OCI-LY3 (cell line): ENCODE results near the gene REEP5.

Experiments used
- H2AFZ ChIP-seq: fragments of 200-600, 300-600 bp; shearing (Covaris generic); 2 replicates; pipeline ENCODE4 v1.6.0; 2014; ENCODE audit warnings: antibody characterized with exemption, low read depth, low read length
- H3K27ac ChIP-seq: fragments of 200-600, 300-600 bp; sonication (generic); 2 replicates; pipeline ENCODE4 v1.5.1; 2014; ENCODE audit warnings: mild to moderate bottlenecking, low read length, moderate library complexity, mixed read lengths
- H3K27me3 ChIP-seq: fragments of 200-600, 300-600 bp; sonication (generic); 2 replicates; pipeline ENCODE4 v1.6.1; 2014; ENCODE audit warnings: low read depth, low read length, mixed read lengths
- H3K36me3 ChIP-seq: fragments of 200-600, 300-600 bp; sonication (generic); replicated peaks from 2 replicates; pipeline ENCODE3; 2014; ENCODE audit warnings: low read depth, low read length, mixed read lengths
- H3K4me1 ChIP-seq: fragments of 300-600, 200-600 bp; sonication (generic); 2 replicates; pipeline ENCODE4 v1.6.1; 2014; ENCODE audit warnings: low read length, mixed read lengths
- H3K4me2 ChIP-seq: fragments of 200-600, 300-600 bp; sonication (generic); 2 replicates; pipeline ENCODE4 v1.6.1; 2014; ENCODE audit warnings: low read length, mixed read lengths
- H3K4me3 ChIP-seq: fragments of 300-600, 200-600 bp; sonication (generic); 2 replicates; pipeline ENCODE4 v1.5.1; 2014; ENCODE audit warnings: antibody characterized with exemption, mild to moderate bottlenecking, low read length, moderate library complexity
- H3K79me2 ChIP-seq: fragments of 300-600, 200-600 bp; shearing (Covaris generic); 2 replicates; pipeline ENCODE4 v1.6.1; 2014; ENCODE audit warnings: mild to moderate bottlenecking, low read length, mixed read lengths
- H3K9ac ChIP-seq: fragments of 300-600, 200-600 bp; shearing (Covaris generic); 2 replicates; pipeline ENCODE4 v1.6.0; 2014; ENCODE audit warnings: mild to moderate bottlenecking, low read length, moderate library complexity
- H3K9me3 ChIP-seq: fragments of 200-600, 300-600 bp; shearing (Covaris generic); 2 replicates; pipeline ENCODE4 v1.6.1; 2014; ENCODE audit warnings: low read length, mixed read lengths; ENCODE audit not compliant: insufficient read depth
- H4K20me1 ChIP-seq: fragments of 200-600, 300-600 bp; sonication (generic); 2 replicates; pipeline ENCODE4 v1.6.1; 2016; ENCODE audit warnings: low read length, mixed read lengths; ENCODE audit not compliant: insufficient read depth
- CTCF ChIP-seq: fragments of 200-600, 300-600 bp; sonication (generic); IDR thresholded peaks from 2 replicates; pipeline ENCODE4 v1.5.1; 2014; ENCODE audit warnings: antibody characterized with exemption, low read length, low read depth
- EZH2phosphoT487 ChIP-seq: fragments of 200-600 bp; shearing (Covaris generic); IDR thresholded peaks from 2 replicates; pipeline ENCODE4 v1.6.1; 2018; ENCODE audit warnings: antibody characterized with exemption, mixed run types, low read depth

The REEP5 gene

GRCh38 chr5:112933105-112933504 lies 11.1 kb upstream of the REEP5 start:
- Histone ChIP-seq H2AFZ (no peak overlapping the region), H3K9ac (no peak overlapping the region), H3K27ac (no peak overlapping the region), H3K4me3 (no peak overlapping the region), H3K36me3 (no peaks in the 10 kb centered on the region), H3K27me3 (no peaks in the 10 kb centered on the region), H4K20me1 (no peaks in the 10 kb centered on the region), H3K9me3 (no peaks in the 10 kb centered on the region), H3K4me1 (peaks cover 29% of the 10 kb centered on the region), H3K79me2 (no peaks in the 10 kb centered on the region), H3K4me2 (no peak overlapping the region)
- no peak for TF ChIP-seq EZH2phosphoT487
- no peak for TF ChIP-seq CTCF

DNA sequence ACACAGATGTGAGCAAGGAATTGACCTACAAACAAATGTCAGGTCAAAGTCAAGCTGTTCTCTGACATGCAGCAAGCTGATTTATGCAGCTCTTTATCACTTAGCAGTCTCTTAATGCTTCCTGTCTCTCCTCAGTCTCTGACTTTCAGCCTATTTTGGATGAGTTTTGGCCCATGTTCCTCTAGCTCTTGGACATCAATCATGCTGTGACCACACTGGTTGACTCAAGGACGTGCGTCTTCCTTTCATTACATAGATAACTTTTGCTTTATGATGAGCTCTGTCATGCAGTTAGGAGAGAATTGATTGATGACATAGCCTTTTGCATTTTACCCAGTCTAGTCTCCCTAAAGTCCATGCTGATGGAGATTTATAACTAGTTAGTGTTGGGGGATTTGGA lies 9.4 kb upstream of the REEP5 start:
- H3K27me3 ChIP-seq = no peaks in the 10 kb centered on the region
- TF ChIP-seq EZH2phosphoT487 = no peak
- no peak for TF ChIP-seq CTCF
- no peaks in the 10 kb centered on the region for H4K20me1 ChIP-seq
- no peak overlapping the region for H3K4me3 ChIP-seq
- no peaks in the 10 kb centered on the region for H3K36me3 ChIP-seq
- H2AFZ ChIP-seq = no peak overlapping the region
- H3K9me3 ChIP-seq = no peaks in the 10 kb centered on the region
- no peak overlapping the region for H3K9ac ChIP-seq
- no peaks in the 10 kb centered on the region for H3K79me2 ChIP-seq
- no peak overlapping the region for H3K4me2 ChIP-seq
- H3K4me1 ChIP-seq = peaks cover 37% of the 10 kb centered on the region
- H3K27ac ChIP-seq = no peak overlapping the region

DNA sequence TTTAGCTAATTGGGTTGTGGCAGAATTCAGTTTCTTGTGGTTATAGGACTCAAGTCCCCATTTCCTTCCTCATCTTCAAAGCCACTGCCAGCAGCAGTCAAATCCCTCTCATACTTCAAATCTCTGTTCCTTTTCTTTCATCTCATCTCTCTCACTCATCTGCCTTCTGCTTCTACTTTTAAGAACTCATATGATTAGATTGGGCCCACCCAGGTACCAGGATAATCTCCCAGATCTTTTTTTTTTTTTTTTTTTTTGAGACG lies 8.0 kb upstream of the REEP5 start:
- H2AFZ ChIP-seq = no peak overlapping the region
- H3K4me2 ChIP-seq = peak overlapping the region; percentile 92
- no peak for TF ChIP-seq EZH2phosphoT487
- TF ChIP-seq CTCF = no peak
- peak overlapping the region; percentile 68; the same call in 1 of the 2 replicates for H3K9ac ChIP-seq
- peaks cover 37% of the 10 kb centered on the region for H3K4me1 ChIP-seq
- H3K36me3 ChIP-seq = no peaks in the 10 kb centered on the region
- H3K79me2 ChIP-seq = no peaks in the 10 kb centered on the region
- no peaks in the 10 kb centered on the region for H3K27me3 ChIP-seq
- H4K20me1 ChIP-seq = no peaks in the 10 kb centered on the region
- no peaks in the 10 kb centered on the region for H3K9me3 ChIP-seq
- no peak overlapping the region for H3K4me3 ChIP-seq
- H3K27ac ChIP-seq = peak overlapping the region; percentile 85

- Histone ChIP-seq H3K9ac (peak overlapping the region; percentile 68), H3K36me3 (no peaks in the 10 kb centered on the region), H3K4me3 (peak overlapping the region; percentile 70), H3K27ac (peak overlapping the region; percentile 85), H3K79me2 (no peaks in the 10 kb centered on the region), H3K4me2 (peak overlapping the region; percentile 92), H4K20me1 (no peaks in the 10 kb centered on the region), H3K27me3 (no peaks in the 10 kb centered on the region), H3K4me1 (peaks cover 37% of the 10 kb centered on the region), H3K9me3 (no peaks in the 10 kb centered on the region), H2AFZ (peak overlapping the region; percentile 73; the same call in 1 of the 2 replicates)
- no peak for TF ChIP-seq EZH2phosphoT487
- TF ChIP-seq CTCF = no peak
Observed at GRCh38 chr5:112929336-112930081, 7.5 kb upstream of the REEP5 start.
